IPS DF 4.7 (cell line): ENCODE results near the gene DMD.
"Not testable (repeated sequence)": the region's sequence is repeated elsewhere in the genome, so short reads cannot be mapped to it uniquely, and the experiment has no call there.

ENCODE experiments used
- DNase-seq: peaks from one replicate; pipeline ENCODE4 v3.0.0-alpha.2; 2013; ENCODE audit warnings: low spot score; ENCODE audit errors: extremely low read depth

The DMD gene

DNA sequence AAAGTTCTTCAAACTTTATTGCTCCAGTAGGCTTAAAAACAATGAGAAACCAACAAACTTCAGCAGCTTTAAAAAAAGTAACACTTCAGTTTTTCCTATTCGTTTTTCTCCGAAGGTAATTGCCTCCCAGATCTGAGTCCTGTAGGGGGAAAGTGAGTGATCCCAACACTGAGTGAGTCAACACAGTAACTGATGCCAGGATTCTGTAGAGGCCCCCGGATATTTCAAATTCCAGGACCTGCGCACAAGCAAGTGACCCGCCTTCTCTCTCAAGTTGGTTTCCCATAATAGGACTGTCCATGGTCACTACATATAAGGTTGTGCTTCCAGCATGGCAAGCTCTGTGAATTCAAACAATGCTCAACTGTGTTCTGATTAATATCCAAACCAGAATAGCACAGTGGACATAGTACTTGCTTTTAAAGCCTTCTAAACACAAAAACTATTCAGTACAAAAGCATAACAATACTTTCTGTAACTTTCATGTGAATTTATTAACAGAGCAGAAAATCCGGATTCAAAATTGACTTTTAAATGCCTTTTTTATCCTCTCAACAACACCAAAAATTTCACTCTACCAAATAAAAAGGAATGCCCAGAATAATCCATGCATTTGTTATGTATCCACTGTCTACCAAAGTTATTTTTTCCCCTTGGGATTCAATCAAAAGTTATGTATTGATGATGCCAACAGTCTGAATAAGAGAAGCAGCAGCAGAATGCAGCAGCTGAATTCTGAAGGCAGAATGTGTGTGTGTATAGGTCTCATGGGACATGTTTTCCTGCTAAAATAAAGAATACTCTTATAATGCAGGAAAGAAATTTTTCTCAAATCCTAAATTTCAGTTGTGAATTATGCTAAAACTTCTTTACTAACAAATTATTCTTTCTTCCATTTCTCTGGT, at the start of gene DMD:
DMD (minus strand) TSS at position 194 of the 905 bp plus-strand sequence. CDS start 237 bp downstream, outside the sequence.
- DNase-seq, result no peak

DNA sequence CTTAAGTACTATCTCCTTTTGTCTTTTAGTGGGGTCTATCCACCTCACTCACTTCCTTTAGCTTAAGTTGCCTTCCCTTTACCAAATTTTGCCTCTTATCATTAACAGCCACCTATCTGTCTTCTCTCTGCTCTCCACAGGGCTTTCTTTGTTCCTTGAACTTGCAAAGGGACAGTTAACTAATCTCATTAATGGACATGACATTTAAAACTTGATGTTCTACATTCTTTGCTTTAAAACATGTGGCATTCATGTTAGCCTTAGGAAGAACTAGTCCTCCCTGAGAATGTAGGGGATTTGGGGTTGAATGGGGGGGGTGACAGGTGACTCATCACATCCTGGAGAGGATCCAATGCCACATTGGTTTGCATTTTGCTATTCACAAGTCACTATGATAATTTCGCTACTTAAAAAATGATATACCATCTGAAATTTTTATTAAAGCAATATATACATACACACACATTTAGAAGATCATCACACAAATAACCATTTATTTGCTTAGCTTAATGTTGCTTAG, 41.0 kb upstream of the DMD start:
- DNase-seq, result no peak

DNA sequence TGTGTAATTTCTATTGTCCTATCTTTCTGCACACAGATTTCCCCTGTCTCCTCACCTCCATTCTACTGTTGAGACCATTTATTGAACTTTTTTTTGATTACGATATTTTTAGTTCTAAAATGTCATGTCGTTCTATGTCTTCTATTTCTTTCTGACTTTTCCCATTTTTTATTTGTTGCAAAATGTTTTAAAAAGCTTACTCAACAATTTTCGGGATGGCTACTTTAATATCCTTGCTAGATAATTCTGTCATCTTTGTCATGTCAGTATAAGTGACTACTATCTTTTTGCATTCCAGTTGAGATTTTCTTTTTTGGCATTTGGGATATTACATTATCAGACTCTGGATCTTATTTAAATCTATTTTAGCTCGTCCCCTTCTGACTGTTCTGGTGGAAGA, 7.5 kb upstream of the DMD start:
- no peak for DNase-seq

DNA sequence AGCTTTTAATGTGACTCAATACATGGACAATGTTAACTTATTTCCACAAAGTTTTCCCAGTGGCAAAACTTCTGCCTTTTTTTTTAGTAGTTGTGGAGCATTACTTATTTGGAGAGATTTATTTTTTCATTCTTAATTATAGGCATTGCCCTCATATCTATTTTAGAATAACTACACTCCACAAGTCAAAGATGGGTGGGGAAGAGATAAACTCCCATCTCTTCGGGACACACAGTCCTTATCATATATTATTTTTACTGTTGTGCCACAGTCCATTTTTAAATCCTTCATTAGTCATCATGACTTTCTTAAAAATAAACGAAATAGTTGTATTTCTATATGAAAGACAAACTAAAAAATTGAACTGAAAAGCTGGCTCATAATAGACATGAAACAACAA, 1.2 kb downstream of the DMD start:
- DNase-seq, result no peak

GRCh38 chrX:33207056-33207455, 4.3 kb downstream of the DMD start:
- no peak for DNase-seq

DNA sequence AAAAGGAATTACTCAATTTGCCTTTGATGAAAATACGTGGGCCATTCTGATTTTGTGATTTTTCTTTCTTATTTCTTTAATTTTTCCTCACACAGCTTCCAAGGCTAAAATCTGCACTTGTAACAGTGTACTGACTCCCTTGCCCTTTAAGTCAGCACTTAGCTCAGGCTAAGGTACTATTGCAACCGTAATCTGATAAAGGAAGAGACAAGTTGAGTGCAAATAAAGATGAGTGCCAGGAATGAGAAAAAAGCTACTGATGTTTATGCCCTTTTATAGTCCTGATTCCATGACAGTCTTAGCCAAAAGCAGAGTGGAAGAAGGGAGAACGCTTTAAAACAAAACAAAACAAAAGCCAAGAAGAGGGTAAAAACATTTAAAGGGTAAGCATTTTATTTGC, 6.0 kb downstream of the DMD start:
- no peak for DNase-seq

- no peak for DNase-seq
Measured at GRCh38 chrX:33204889-33205288, 6.5 kb downstream of the DMD start.

DNA sequence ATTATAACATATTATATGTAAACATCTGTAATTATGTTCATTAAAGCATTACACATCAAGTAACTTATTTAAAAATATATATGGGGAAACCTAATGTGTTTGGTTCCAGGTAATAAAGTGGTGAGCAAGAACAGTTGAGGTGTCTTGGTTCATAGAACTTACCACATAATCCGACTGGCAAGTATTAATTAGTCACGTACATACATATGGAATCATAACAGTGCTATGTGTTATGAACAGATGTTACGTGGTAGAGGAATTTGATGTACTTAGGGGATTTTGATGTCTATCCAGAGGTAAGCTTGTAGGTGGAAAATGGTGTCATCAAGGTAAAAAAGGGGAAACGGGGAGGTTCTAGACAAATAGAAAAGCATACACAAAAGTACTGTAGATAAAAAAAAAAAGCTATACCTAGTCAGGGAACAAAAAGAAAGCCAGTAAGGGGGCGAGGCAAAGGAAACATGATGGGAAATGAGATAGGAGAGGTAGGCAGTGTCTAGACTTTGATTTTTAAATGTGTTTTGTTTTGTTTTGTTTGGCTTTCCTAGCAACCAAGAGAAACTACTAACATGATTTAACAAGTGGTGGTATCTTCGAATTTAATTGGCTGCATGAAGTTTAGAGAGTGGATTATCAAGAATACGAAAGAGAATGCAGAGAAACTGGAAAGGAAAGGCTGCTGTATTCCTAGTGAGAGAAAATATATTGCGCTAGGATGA, 12.6 kb downstream of the DMD start:
- no peak for DNase-seq

DNA sequence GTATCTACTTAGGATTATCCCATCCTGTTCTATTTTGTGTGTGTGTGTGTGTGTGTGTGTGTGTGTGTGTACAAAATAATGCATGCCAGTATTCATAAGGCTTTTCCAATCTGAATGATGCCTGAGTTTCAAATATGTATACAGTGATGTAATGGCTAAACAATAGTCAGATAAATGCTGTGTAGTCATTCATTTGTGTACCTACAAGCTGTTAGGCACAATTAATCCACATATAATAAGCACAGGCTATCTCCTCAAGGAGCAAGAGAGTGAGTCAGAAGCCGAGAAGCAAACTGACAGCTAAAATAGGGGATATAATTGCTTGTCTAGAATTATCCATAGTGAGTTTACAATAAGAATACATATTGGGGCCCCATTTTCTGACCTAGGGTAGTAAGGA, 15.7 kb downstream of the DMD start:
- no peak for DNase-seq

- no peak for DNase-seq
Measured at GRCh38 chrX:33194876-33195433, 16.4 kb downstream of the DMD start.

DNA sequence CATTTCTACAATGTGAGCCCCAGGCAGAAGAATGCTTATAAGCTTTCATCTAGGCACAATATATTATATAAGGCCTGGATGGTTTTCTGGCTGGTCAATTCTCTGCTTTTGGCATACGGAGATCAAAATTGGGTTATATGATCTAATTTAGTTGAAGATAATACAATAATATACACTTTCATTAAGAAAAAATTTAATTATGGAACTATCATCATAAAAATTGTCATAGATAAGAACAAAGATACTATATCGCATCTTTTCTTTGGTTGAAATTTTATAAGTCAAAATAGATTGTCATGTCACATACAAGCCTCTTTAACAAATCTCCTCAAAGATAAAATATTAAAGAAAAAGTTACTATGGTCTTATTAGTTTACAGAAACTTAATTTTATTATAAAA, 17.1 kb downstream of the DMD start:
- DNase-seq, result no peak

GRCh38 chrX:33190016-33190415, 21.3 kb downstream of the DMD start:
- no peak for DNase-seq

DNA sequence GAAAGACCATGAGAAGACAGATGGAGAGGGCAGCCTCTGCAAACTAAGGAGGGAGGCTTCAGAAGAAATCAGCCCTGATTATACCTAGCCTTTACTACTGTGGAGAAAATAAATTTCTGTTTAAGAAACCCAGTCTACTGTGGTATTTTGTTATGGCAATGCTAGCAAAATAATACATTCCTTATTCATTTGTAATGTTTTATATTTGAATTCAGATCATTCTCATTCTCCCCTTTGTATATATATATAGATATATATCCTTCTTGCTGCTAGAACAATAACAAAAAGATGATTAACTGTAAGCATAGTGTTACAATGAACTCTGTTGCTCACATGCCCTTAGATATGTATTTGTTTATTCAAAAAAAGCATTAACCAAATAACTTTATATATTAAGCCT, 22.5 kb downstream of the DMD start:
- DNase-seq, result no peak

GRCh38 chrX:33188286-33188685, 23.1 kb downstream of the DMD start:
- DNase-seq, result no peak

DNA sequence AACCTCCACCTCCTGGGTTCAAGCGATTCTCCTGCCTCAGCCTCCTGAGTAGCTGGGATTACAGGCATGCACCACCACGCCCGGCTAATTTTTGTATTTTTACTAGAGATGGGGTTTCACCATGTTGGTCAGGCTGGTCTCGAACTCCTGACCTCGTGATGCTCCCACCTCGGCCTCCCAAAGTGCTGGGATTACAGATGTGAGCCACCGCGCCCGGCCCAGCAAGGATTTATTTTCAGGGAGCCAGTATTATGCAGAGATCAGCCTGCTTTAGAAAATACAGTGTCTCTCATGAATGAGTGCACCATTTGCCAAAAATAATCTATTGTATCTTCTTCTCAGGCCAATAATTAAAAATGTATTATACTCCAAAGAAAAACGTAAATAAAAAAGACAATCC, 26.5 kb downstream of the DMD start:
- not testable (repeated sequence) for DNase-seq

DNA sequence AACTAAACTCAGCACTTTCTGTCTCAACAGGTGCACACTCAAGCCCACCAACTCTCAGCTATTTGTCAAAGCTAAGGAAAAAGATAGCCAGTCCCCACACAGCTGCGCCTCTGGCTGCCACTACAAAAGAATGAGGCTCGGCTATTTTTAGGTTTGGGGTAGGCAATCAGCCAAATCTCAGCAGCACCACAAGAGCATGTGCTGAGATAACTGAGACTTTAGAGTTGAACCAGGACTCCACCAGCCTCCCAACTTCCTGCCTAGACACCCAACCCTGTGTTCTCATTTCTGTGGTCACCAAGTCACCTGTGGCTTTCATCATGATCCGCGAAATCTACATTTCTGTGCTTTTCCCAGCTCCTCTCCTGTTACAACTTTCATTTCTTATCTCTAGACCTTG, 28.0 kb downstream of the DMD start:
- DNase-seq, result no peak

- DNase-seq, result no peak
Measured at GRCh38 chrX:33178690-33179089, 32.7 kb downstream of the DMD start.

DNA sequence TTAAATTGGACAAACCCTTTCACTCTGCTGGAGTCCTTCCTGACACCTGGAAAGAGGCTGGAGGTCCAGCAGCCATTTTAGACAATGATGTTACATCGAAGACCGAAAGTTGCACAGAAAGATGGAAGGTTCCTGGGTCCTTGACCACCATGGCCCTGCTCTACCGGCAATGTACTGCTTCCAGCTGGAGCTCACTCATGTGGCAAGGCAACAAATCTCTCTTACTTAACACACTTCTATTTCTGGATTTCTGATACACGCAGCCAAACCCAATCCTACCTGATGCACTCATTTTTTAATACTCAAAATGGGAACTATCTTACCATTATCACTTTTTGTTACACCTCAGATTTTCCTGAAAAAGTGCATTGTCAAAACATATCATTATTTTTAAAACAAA, 33.1 kb downstream of the DMD start:
- no peak for DNase-seq

- DNase-seq, result no peak
Measured at GRCh38 chrX:33175201-33175600, 36.1 kb downstream of the DMD start.

DNA sequence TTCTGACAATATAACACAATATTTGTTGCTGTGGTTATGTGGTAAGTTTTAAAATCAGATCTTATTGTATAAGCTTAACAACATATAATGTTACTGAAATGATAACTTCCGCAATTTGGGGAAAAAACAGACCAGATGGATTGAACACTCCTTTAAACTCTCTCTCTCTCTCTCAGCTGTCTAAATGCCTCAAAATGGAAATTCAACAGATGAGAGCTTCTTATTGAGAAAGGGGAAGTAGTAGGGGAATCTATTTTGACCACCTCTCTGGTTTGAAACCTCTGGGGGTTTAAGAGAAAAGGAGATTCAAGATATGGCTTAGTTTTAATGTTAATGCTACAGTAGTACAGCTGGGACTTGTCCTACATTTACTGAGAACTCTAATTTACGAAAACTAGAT, 40.3 kb downstream of the DMD start:
- DNase-seq, result no peak

DNA sequence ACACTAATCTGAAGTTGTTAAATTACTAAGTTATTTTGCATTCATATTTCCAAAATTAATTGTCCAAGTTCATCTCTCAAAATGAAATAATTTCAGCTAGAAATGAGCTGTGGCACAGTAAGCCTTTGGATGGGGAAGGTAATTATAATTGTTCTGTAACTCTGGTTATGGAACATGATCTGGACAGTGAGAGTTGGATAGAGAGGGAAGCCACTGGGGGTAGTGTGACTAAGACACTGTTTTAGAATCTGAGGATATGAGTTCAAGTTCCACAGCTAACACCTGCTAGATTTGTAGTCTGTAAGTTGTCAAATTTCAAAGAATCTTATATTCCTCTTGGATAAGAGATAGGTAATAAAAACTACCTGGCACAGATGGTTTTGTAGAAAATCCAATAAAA, 49.5 kb downstream of the DMD start:
- DNase-seq, result no peak

GRCh38 chrX:33160273-33160672, 51.1 kb downstream of the DMD start:
- no peak for DNase-seq
